ENCODE results near the gene CST7. TPM values are rescaled to one million over a fixed set of nuclear protein-coding genes. Genes with fewer than 3 reads are reported as not detected.

Gene CST7
- total RNA-seq, 1 donor from 2014 or later = not detected

- peaks cover 5% of the 10 kb centered on the region for H3K4me1 Mint-ChIP-seq (ENCODE audit: low read depth, unreplicated experiment)
- peaks cover 9% of the 10 kb centered on the region for H3K36me3 Mint-ChIP-seq (ENCODE audit: unreplicated experiment)
- no peak for DNase-seq
- peaks cover 6% of the 10 kb centered on the region for H3K27me3 Mint-ChIP-seq (ENCODE audit: unreplicated experiment)
- TF ChIP-seq CTCF (IDR thresholded peaks at IDR 0.05; ENCODE audit: partially characterized antibody, unreplicated experiment) = no peak
- no peak overlapping the region for H3K27ac Mint-ChIP-seq (ENCODE audit: unreplicated experiment)
- H3K9me3 Mint-ChIP-seq (ENCODE audit: unreplicated experiment) = peaks cover 1% of the 10 kb centered on the region
- no peak overlapping the region for H3K4me3 Mint-ChIP-seq (ENCODE audit: unreplicated experiment)
These were observed 34.5 kb upstream of the CST7 start for GRCh38 chr20:24914388-24915241.

GRCh38 chr20:24915440-24915839 lies 33.6 kb upstream of the CST7 start:
- Mint-ChIP-seq H3K9me3 (ENCODE audit: unreplicated experiment) (peaks cover 1% of the 10 kb centered on the region), H3K4me3 (ENCODE audit: unreplicated experiment) (no peak overlapping the region), H3K4me1 (ENCODE audit: low read depth, unreplicated experiment) (peaks cover 5% of the 10 kb centered on the region), H3K27ac (ENCODE audit: unreplicated experiment) (no peak overlapping the region), H3K27me3 (ENCODE audit: unreplicated experiment) (peaks cover 6% of the 10 kb centered on the region), H3K36me3 (ENCODE audit: unreplicated experiment) (peaks cover 9% of the 10 kb centered on the region)
- TF ChIP-seq CTCF (IDR thresholded peaks at IDR 0.05; ENCODE audit: partially characterized antibody, unreplicated experiment) = no peak
- no peak for DNase-seq

- Mint-ChIP-seq H3K27me3 (ENCODE audit: unreplicated experiment) (peaks cover 6% of the 10 kb centered on the region), H3K27ac (ENCODE audit: unreplicated experiment) (no peak overlapping the region), H3K9me3 (ENCODE audit: unreplicated experiment) (peaks cover 1% of the 10 kb centered on the region), H3K4me1 (ENCODE audit: low read depth, unreplicated experiment) (peaks cover 6% of the 10 kb centered on the region), H3K4me3 (ENCODE audit: unreplicated experiment) (no peak overlapping the region), H3K36me3 (ENCODE audit: unreplicated experiment) (peaks cover 10% of the 10 kb centered on the region)
- DNase-seq = no peak
- no peak for TF ChIP-seq CTCF (IDR thresholded peaks at IDR 0.05; ENCODE audit: partially characterized antibody, unreplicated experiment)
These were observed 33.2 kb upstream of the CST7 start for GRCh38 chr20:24915892-24916291.

- H3K4me1 Mint-ChIP-seq (ENCODE audit: low read depth, unreplicated experiment) = peaks cover 7% of the 10 kb centered on the region
These were observed 32.7 kb upstream of the CST7 start for GRCh38 chr20:24916412-24916811.

More at GRCh38 chr20:24916412-24916811, 32.7 kb upstream of the CST7 start:
- no peak for TF ChIP-seq CTCF (IDR thresholded peaks at IDR 0.05; ENCODE audit: partially characterized antibody, unreplicated experiment)
- Mint-ChIP-seq H3K9me3 (ENCODE audit: unreplicated experiment) (peaks cover 3% of the 10 kb centered on the region), H3K36me3 (ENCODE audit: unreplicated experiment) (peaks cover 13% of the 10 kb centered on the region), H3K4me3 (ENCODE audit: unreplicated experiment) (no peak overlapping the region), H3K27ac (ENCODE audit: unreplicated experiment) (no peak overlapping the region), H3K27me3 (ENCODE audit: unreplicated experiment) (peaks cover 4% of the 10 kb centered on the region)
- DNase-seq = no peak

All from glutamatergic neuron (in vitro differentiated cells).